ENCODE measurements around the gene PLIN3. TPM values are rescaled to one million over a fixed set of nuclear protein-coding genes. Genes with fewer than 3 reads are reported as not detected.
"Not testable (repeated sequence)": the region's sequence is repeated elsewhere in the genome, so short reads cannot be mapped to it uniquely, and the experiment has no call there.

The PLIN3 gene
- total RNA-seq, 1 donor from 2014 or later, result 73.1 TPM

DNA sequence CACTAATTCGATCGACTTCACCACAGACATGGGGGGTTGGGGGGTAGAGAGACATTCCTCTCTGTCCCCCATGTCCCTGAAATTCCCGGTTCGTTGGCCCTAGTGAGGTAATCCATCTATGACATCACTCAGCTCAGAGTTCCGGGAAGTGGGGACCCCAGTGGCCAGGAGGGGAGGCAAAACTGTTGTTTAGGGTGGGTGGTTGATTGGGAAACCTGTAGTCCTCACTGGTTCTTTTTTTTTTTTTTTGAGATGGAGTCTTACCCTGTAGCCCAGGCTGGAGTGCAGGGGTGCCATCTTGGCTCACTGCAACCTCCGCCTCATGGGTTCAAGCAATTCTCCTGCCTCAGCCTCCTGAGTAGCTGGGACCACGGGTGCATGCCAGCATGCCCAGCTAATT is 35.3 kb upstream of the PLIN3 start, which contains the start of gene ARRDC5:
Gene ARRDC5 (minus strand): TSS at position 101 of the 400 bp plus-strand sequence. CDS start 71 bp downstream, at position 30.
- no peaks in the 10 kb centered on the region for H3K36me3 Mint-ChIP-seq (ENCODE audit: low read depth, unreplicated experiment)
- TF ChIP-seq, protein P1, sequence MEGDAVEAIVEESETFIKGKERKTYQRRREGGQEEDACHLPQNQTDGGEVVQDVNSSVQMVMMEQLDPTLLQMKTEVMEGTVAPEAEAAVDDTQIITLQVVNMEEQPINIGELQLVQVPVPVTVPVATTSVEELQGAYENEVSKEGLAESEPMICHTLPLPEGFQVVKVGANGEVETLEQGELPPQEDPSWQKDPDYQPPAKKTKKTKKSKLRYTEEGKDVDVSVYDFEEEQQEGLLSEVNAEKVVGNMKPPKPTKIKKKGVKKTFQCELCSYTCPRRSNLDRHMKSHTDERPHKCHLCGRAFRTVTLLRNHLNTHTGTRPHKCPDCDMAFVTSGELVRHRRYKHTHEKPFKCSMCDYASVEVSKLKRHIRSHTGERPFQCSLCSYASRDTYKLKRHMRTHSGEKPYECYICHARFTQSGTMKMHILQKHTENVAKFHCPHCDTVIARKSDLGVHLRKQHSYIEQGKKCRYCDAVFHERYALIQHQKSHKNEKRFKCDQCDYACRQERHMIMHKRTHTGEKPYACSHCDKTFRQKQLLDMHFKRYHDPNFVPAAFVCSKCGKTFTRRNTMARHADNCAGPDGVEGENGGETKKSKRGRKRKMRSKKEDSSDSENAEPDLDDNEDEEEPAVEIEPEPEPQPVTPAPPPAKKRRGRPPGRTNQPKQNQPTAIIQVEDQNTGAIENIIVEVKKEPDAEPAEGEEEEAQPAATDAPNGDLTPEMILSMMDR (IDR thresholded peaks at IDR 0.05; ENCODE audit: unreplicated experiment), result no peak
- H3K27me3 Mint-ChIP-seq (ENCODE audit: unreplicated experiment), result no peaks in the 10 kb centered on the region
- H3K4me3 Mint-ChIP-seq (ENCODE audit: unreplicated experiment), result no peak within 1 kb of the TSS
- H3K4me1 Mint-ChIP-seq (ENCODE audit: unreplicated experiment), result no peaks in the 10 kb centered on the region
- no peak for DNase-seq (ENCODE audit: low spot score)
- H3K27ac Mint-ChIP-seq (ENCODE audit: unreplicated experiment), result no peak within 1 kb of the TSS
- no peaks in the 10 kb centered on the region for H3K9me3 Mint-ChIP-seq (ENCODE audit: unreplicated experiment)

DNA sequence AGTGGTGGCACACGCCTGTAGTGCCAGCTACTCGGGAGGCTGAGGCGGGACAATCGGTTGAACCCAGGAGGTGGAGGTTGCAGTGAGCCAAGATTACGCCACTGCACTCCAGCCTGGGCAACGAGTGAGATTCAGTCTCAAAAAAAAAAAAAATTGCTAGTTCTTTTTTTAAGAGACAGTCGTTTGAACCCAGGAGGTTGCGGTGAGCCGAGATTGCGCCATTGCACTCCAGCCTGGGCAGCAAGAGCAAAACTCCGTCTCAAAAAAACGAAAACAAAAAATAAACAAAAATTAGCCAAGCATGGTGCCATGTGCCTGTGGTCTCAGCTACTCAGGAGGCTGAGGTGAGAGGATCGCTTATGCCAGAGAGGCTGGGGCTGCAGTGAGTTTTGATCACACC is 33.4 kb upstream of the PLIN3 start:
- not testable (repeated sequence) for H3K27me3 Mint-ChIP-seq (ENCODE audit: unreplicated experiment); H3K27ac Mint-ChIP-seq (ENCODE audit: unreplicated experiment); H3K36me3 Mint-ChIP-seq (ENCODE audit: low read depth, unreplicated experiment); H3K4me1 Mint-ChIP-seq (ENCODE audit: unreplicated experiment); DNase-seq (ENCODE audit: low spot score); H3K4me3 Mint-ChIP-seq (ENCODE audit: unreplicated experiment); H3K9me3 Mint-ChIP-seq (ENCODE audit: unreplicated experiment)

DNA sequence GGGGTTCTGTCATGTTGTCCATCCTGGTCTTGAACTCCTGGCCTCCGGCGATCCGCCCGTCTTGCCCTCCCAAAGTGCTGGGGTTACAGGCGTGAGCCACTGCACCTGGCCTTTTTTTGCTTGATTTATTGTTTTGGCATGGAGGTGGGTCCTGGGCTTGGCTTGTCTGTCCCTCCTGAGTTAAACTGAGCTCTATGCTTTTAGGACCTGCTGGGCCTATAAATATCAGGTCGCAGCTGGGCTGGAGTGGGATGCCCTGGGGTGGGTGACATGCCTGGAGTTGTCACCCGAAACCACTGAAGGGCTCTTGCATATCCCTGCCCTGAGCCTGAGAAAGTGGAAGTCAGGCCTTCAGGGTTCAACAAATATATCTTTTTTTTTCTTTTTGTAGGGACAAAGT is 29.7 kb upstream of the PLIN3 start:
- no peak for DNase-seq (ENCODE audit: low spot score)
- H3K4me3 Mint-ChIP-seq (ENCODE audit: unreplicated experiment), result no peak overlapping the region
- TF ChIP-seq, protein P1 (IDR thresholded peaks at IDR 0.05; ENCODE audit: unreplicated experiment), result no peak
- peaks cover 4% of the 10 kb centered on the region for H3K4me1 Mint-ChIP-seq (ENCODE audit: unreplicated experiment)
- no peaks in the 10 kb centered on the region for H3K27me3 Mint-ChIP-seq (ENCODE audit: unreplicated experiment)
- H3K36me3 Mint-ChIP-seq (ENCODE audit: low read depth, unreplicated experiment), result no peaks in the 10 kb centered on the region
- H3K27ac Mint-ChIP-seq (ENCODE audit: unreplicated experiment), result no peak overlapping the region
- no peaks in the 10 kb centered on the region for H3K9me3 Mint-ChIP-seq (ENCODE audit: unreplicated experiment)

DNA sequence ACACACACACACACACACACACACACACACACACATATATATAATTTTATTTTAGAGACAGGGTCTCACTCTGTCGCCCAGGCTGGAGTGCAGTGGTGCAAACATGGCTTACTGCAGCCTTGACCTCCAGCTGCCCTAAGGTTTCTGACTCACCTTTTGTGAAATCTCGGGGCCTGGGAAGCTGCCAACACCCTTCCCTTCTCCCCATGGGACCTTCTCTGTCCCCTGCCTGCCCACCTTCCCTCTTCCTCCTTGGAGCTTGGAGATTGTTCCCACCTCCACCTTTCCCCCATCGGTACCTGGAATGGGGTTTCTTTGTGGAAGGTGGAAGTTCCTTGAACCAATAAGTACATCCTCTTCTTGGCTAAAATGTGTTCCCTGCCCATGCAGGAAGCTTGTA is 28.9 kb upstream of the PLIN3 start:
- TF ChIP-seq, protein P1 (IDR thresholded peaks at IDR 0.05; ENCODE audit: unreplicated experiment), result no peak
- Mint-ChIP-seq H3K27ac (ENCODE audit: unreplicated experiment) (no peak overlapping the region), H3K4me3 (ENCODE audit: unreplicated experiment) (no peak overlapping the region), H3K4me1 (ENCODE audit: unreplicated experiment) (peaks cover 4% of the 10 kb centered on the region), H3K27me3 (ENCODE audit: unreplicated experiment) (peaks cover under 1% of the 10 kb centered on the region), H3K9me3 (ENCODE audit: unreplicated experiment) (no peaks in the 10 kb centered on the region), H3K36me3 (ENCODE audit: low read depth, unreplicated experiment) (no peaks in the 10 kb centered on the region)
- no peak for DNase-seq (ENCODE audit: low spot score)

DNA sequence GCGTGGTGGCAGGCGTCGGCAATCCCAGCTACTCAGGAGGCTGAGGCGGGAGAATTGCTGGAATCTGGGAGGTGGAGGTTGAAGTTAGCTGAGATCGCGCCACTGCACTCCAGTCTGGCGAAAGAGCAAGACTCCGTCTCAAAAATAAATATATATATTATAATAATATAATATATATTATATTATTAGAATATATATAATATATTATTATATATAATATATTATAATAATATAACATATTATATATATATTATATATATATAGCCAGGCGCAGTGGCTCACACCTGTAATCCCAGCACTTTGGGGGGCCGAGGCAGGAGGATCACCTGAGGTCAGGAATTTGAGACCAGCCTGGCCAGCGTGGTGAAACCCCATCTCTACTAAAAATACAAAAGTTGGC is 25.5 kb upstream of the PLIN3 start:
- not testable (repeated sequence) for H3K9me3 Mint-ChIP-seq (ENCODE audit: unreplicated experiment); H3K4me1 Mint-ChIP-seq (ENCODE audit: unreplicated experiment); DNase-seq (ENCODE audit: low spot score); H3K27ac Mint-ChIP-seq (ENCODE audit: unreplicated experiment); H3K4me3 Mint-ChIP-seq (ENCODE audit: unreplicated experiment); H3K36me3 Mint-ChIP-seq (ENCODE audit: low read depth, unreplicated experiment); H3K27me3 Mint-ChIP-seq (ENCODE audit: unreplicated experiment)

DNA sequence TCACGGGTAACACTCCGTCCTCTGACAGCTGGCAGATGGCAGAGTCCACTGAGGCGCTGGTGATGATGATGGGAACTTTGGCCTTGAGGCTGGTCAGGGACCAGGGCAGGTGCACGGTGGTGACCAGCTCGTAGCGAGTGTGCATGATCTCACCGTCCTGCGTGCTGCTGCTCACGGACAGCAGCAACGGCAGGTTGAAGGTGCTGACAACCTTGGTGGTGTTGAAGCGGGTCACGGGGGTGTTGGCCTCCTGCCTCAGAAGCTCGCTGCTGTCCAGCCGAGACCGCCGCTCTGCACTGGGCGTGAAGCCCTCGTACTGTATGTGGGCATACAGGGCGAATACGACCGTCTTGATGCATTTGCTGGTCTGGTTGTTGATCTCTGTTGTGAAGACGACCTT is 23.6 kb upstream of the PLIN3 start:
- H3K4me3 Mint-ChIP-seq (ENCODE audit: unreplicated experiment), result no peak overlapping the region
- no peaks in the 10 kb centered on the region for H3K36me3 Mint-ChIP-seq (ENCODE audit: low read depth, unreplicated experiment)
- H3K27me3 Mint-ChIP-seq (ENCODE audit: unreplicated experiment), result peaks cover 3% of the 10 kb centered on the region
- H3K4me1 Mint-ChIP-seq (ENCODE audit: unreplicated experiment), result peaks cover 4% of the 10 kb centered on the region
- TF ChIP-seq, protein P1 (IDR thresholded peaks at IDR 0.05; ENCODE audit: unreplicated experiment), result no peak
- no peaks in the 10 kb centered on the region for H3K9me3 Mint-ChIP-seq (ENCODE audit: unreplicated experiment)
- no peak for DNase-seq (ENCODE audit: low spot score)
- no peak overlapping the region for H3K27ac Mint-ChIP-seq (ENCODE audit: unreplicated experiment)
